Panc1 (cell line): ENCODE measurements around the gene CAND2. TPM values are rescaled to one million over a fixed set of nuclear protein-coding genes. Genes with fewer than 3 reads are reported as not detected.

Experiments
- ATAC-seq: fragments of 200-7000 bp; cut with Tn5 transposase; 2 replicates; pipeline ENCODE4 v1.9.1; 2020; ENCODE audit warnings: mild to moderate bottlenecking, moderate library complexity
- BruUV-seq: library from RNA; stranded (reverse); fragments of 400-500 nt; replicated peaks from 2 replicates; lab custom pipeline; 2021; lab: Mats Ljungman, UMichigan
- CTCF ChIA-PET: fragments of 300-600 bp; sonication (Branson Sonifier 250); formaldehyde crosslinking; loops from one replicate; lab custom pipeline; 2022; ENCODE audit warnings: antibody characterized with exemption; lab: Charles Lee
- POLR2A ChIA-PET: fragments of 300-600 bp; sonication (Branson Sonifier 250); formaldehyde crosslinking; loops from one replicate; lab custom pipeline; 2022; ENCODE audit warnings: antibody characterized with exemption; lab: Charles Lee
- DNase-seq: peaks from one replicate; pipeline ENCODE4 v3.0.0-alpha.2; 2010; ENCODE audit warnings: low read depth, low spot score
- H3K27ac ChIP-seq: 2 replicates; pipeline ENCODE4 v1.5.1; 2011; ENCODE audit warnings: mild to moderate bottlenecking, low read length, inconsistent platforms
- H3K27me3 ChIP-seq: fragments of 200-500 bp; sonication (Bioruptor generic); 2 replicates; pipeline ENCODE4 v1.6.0; 2014; ENCODE audit warnings: low read length, inconsistent platforms; ENCODE audit not compliant: control insufficient read depth, insufficient read depth
- H3K36me3 ChIP-seq: fragments of 200-500 bp; sonication (Bioruptor generic); 2 replicates; pipeline ENCODE4 v1.5.1; 2014; ENCODE audit warnings: inconsistent platforms, mild to moderate bottlenecking, low read length, moderate library complexity; ENCODE audit not compliant: control insufficient read depth, insufficient read depth
- H3K4me1 ChIP-seq: 2 replicates; pipeline ENCODE4 v1.5.1; 2011; ENCODE audit warnings: inconsistent platforms, mild to moderate bottlenecking, low read length, moderate library complexity; ENCODE audit not compliant: control insufficient read depth, insufficient read depth
- H3K4me3 ChIP-seq, 2 experiments: 2 replicates each; pipeline ENCODE4 v1.5.1; 2011 to 2012; ENCODE audit warnings: low read depth in 2 of 2, low read length in 2 of 2, mild to moderate bottlenecking in 2 of 2, inconsistent platforms in 1 of 2, moderate library complexity in 1 of 2
- H3K9me3 ChIP-seq: fragments of 200-500 bp; sonication (Bioruptor generic); 2 replicates; pipeline ENCODE4 v1.5.1; 2014; ENCODE audit warnings: low read depth, mild to moderate bottlenecking, inconsistent platforms, low read length, moderate library complexity; ENCODE audit not compliant: control insufficient read depth, insufficient read depth
- POLR2AphosphoS5 ChIP-seq: IDR thresholded peaks from 2 replicates; pipeline ENCODE4 v1.6.1; 2012; ENCODE audit warnings: mild to moderate bottlenecking, low read depth, low read length, moderate library complexity
- SIN3A ChIP-seq: IDR thresholded peaks from 2 replicates; pipeline ENCODE4 v1.6.1; 2012; ENCODE audit warnings: low read depth, mild to moderate bottlenecking, low read length, moderate library complexity, borderline replicate concordance; ENCODE audit not compliant: insufficient read depth
- TCF7L2 ChIP-seq: IDR thresholded peaks from 2 replicates; pipeline ENCODE4 v1.6.1; 2011; ENCODE audit warnings: mild to moderate bottlenecking, low read depth, low read length, inconsistent platforms
- in situ Hi-C: cut with HindIII; loops from 2 replicates; pipeline ENCODE4 v1.10.0; 2016; ENCODE audit warnings: low sequenced_read_pairs, low pct_unique_long_range_greater_than_20kb
- intact Hi-C: fragments of 100-400 bp; cut with micrococcal nuclease; formaldehyde crosslinking; loops from one replicate; pipeline ENCODE4 v1.10.0; 2022; ENCODE audit not compliant: unreplicated experiment
- total RNA-seq: library from RNA; stranded (reverse); gene quantifications from one replicate; pipeline ENCODE4 v1.2.1, GENCODE V29; 2021; ENCODE audit not compliant: unreplicated experiment
- TF ChIP-seq, protein P1 (sequence below): fragments of 450-650 bp; IDR thresholded peaks from 2 replicates; pipeline ENCODE4 v1.5.1; 2017; ENCODE audit warnings: mild to moderate bottlenecking
- TF ChIP-seq, protein P2 (sequence below), 2 experiments: IDR thresholded peaks; 2 replicates each; pipeline ENCODE4 v1.6.1; 2011 to 2012; ENCODE audit warnings: low read depth in 2 of 2, control low read depth in 1 of 2, low read length in 1 of 2, mild to moderate bottlenecking in 1 of 2, moderate library complexity in 1 of 2; ENCODE audit not compliant: insufficient read depth in 1 of 2

The CAND2 gene
- total RNA-seq, 1 experiment from 2014 or later = 0.13 TPM

DNA sequence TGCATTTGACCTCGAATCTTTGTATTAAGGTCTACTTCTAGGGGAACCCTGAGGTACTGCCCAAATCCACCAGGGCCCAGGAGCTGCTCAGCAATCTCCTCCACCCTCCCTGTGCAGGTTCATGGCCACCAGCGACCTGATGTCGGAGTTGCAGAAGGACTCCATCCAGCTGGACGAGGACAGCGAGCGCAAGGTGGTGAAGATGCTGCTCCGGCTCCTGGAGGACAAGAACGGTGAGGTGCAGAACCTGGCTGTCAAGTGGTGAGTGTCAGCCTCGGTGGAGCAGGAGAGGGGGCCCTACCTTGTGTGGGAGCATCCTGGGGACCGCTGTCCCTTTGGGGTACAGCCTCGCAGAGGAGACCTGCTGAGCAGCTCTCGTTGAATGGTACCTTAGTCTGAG is 6.9 kb downstream of the CAND2 start:
- POLR2A ChIA-PET = interaction anchor here (0.7 kb wide), 1 partner anchor 258 kb away, joined by 3 read pairs; the partner anchor contains the start of gene MKRN2OS

DNA sequence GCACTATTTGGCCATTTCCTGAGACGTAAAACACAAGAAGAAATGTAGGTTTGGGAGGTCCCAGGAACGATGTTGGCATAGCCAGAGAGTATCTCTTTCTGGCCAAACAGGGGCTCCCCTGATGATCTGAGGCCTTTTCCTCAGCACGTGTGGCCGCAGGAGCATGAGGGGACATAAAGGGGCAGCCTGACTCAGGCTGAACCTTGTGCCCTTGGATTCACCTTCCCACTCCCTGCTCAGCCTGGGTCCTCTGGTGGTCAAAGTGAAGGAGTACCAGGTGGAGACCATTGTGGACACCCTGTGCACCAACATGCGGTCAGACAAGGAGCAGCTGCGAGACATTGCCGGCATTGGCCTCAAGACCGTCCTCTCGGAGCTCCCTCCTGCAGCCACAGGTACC is 10.6 kb downstream of the CAND2 start:
- H3K4me1 ChIP-seq = peaks cover 4% of the 10 kb centered on the region; the same call in 1 of the 2 replicates
- H3K9me3 ChIP-seq = no peaks in the 10 kb centered on the region
- CTCF ChIA-PET = interaction anchor here (0.5 to 0.6 kb wide), 2 partner anchors 44 to 721 kb away, joined by 3 to 9 read pairs; no protein-coding TSS in a partner anchor
- no peak for DNase-seq
- in situ Hi-C loops = no loop called here
- intact Hi-C loops = no loop called here
- no TSS peak for BruUV-seq
- TF ChIP-seq, protein P1, sequence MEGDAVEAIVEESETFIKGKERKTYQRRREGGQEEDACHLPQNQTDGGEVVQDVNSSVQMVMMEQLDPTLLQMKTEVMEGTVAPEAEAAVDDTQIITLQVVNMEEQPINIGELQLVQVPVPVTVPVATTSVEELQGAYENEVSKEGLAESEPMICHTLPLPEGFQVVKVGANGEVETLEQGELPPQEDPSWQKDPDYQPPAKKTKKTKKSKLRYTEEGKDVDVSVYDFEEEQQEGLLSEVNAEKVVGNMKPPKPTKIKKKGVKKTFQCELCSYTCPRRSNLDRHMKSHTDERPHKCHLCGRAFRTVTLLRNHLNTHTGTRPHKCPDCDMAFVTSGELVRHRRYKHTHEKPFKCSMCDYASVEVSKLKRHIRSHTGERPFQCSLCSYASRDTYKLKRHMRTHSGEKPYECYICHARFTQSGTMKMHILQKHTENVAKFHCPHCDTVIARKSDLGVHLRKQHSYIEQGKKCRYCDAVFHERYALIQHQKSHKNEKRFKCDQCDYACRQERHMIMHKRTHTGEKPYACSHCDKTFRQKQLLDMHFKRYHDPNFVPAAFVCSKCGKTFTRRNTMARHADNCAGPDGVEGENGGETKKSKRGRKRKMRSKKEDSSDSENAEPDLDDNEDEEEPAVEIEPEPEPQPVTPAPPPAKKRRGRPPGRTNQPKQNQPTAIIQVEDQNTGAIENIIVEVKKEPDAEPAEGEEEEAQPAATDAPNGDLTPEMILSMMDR = no peak
- TF ChIP-seq, protein P2, sequence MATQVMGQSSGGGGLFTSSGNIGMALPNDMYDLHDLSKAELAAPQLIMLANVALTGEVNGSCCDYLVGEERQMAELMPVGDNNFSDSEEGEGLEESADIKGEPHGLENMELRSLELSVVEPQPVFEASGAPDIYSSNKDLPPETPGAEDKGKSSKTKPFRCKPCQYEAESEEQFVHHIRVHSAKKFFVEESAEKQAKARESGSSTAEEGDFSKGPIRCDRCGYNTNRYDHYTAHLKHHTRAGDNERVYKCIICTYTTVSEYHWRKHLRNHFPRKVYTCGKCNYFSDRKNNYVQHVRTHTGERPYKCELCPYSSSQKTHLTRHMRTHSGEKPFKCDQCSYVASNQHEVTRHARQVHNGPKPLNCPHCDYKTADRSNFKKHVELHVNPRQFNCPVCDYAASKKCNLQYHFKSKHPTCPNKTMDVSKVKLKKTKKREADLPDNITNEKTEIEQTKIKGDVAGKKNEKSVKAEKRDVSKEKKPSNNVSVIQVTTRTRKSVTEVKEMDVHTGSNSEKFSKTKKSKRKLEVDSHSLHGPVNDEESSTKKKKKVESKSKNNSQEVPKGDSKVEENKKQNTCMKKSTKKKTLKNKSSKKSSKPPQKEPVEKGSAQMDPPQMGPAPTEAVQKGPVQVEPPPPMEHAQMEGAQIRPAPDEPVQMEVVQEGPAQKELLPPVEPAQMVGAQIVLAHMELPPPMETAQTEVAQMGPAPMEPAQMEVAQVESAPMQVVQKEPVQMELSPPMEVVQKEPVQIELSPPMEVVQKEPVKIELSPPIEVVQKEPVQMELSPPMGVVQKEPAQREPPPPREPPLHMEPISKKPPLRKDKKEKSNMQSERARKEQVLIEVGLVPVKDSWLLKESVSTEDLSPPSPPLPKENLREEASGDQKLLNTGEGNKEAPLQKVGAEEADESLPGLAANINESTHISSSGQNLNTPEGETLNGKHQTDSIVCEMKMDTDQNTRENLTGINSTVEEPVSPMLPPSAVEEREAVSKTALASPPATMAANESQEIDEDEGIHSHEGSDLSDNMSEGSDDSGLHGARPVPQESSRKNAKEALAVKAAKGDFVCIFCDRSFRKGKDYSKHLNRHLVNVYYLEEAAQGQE (IDR thresholded peaks at IDR 0.05; ENCODE audit: insufficient read depth in 1 of 2, low read depth in 2 of 2, low read length in 1 of 2) = no peak
- TF ChIP-seq TCF7L2 = no peak
- no peak for TF ChIP-seq SIN3A
- no peak for TF ChIP-seq POLR2AphosphoS5
- POLR2A ChIA-PET = no interaction called here
- no peaks in the 10 kb centered on the region for H3K36me3 ChIP-seq
- H3K27ac ChIP-seq = no peak overlapping the region
- no peaks in the 10 kb centered on the region for H3K27me3 ChIP-seq
- no peak overlapping the region for H3K4me3 ChIP-seq
- no peak for ATAC-seq

More for the DNA sequence above, 6.9 kb downstream of the CAND2 start:
- in situ Hi-C loops (no loop called here), intact Hi-C loops (no loop called here)
- Histone ChIP-seq H3K36me3 (no peaks in the 10 kb centered on the region), H3K27ac (no peak overlapping the region), H3K4me1 (no peaks in the 10 kb centered on the region), H3K4me3 (no peak overlapping the region), H3K9me3 (no peaks in the 10 kb centered on the region), H3K27me3 (no peaks in the 10 kb centered on the region)
- ATAC-seq = no peak
- DNase-seq = no peak
- no TSS peak for BruUV-seq
- no peak for TF ChIP-seq SIN3A
- TF ChIP-seq POLR2AphosphoS5 = no peak
- TF ChIP-seq, protein P1 = no peak
- no peak for TF ChIP-seq TCF7L2
- TF ChIP-seq, protein P2 (IDR thresholded peaks at IDR 0.05; ENCODE audit: insufficient read depth in 1 of 2, low read depth in 2 of 2, low read length in 1 of 2) = no peak
- CTCF ChIA-PET = no interaction called here
